Activated CD4-positive, alpha-beta memory T cell treated with anti-CD3 and anti-CD28 coated beads for 36 hours (primary cell): ENCODE results near the gene SAMD11. TPM values are rescaled to one million over a fixed set of nuclear protein-coding genes. Genes with fewer than 3 reads are reported as not detected.

ENCODE experiments used
- CTCF ChIA-PET: fragments of 350-600 bp; sonication (Branson Sonifier 250); formaldehyde crosslinking; loops from one replicate; lab custom pipeline; 2021; ENCODE audit warnings: antibody characterized with exemption, inconsistent platforms; lab: Charles Lee
- POLR2A ChIA-PET: fragments of 350-600 bp; sonication (Branson Sonifier 250); formaldehyde crosslinking; loops from one replicate; lab custom pipeline; 2021; ENCODE audit warnings: antibody characterized with exemption; lab: Charles Lee
- DNase-seq: peaks from one replicate; pipeline ENCODE4 v3.0.0-alpha.2; 2020
- H3K27ac Mint-ChIP-seq: one replicate; pipeline ENCODE4 v1.8.0; 2021; ENCODE audit warnings: mixed read lengths
- H3K27me3 Mint-ChIP-seq: one replicate; pipeline ENCODE4 v1.8.0; 2021; ENCODE audit warnings: mixed read lengths
- H3K36me3 Mint-ChIP-seq: one replicate; pipeline ENCODE4 v1.8.0; 2021; ENCODE audit warnings: mixed read lengths
- H3K4me1 Mint-ChIP-seq: one replicate; pipeline ENCODE4 v1.8.0; 2021; ENCODE audit warnings: low read depth, mixed read lengths
- H3K4me3 Mint-ChIP-seq: one replicate; pipeline ENCODE4 v1.8.0; 2021; ENCODE audit warnings: mild to moderate bottlenecking, mixed read lengths
- H3K9me3 Mint-ChIP-seq: one replicate; pipeline ENCODE4 v1.8.0; 2021; ENCODE audit warnings: mixed read lengths
- intact Hi-C: fragments of 100-400 bp; cut with micrococcal nuclease; formaldehyde crosslinking; loops from one replicate; pipeline ENCODE4 v1.15.1; 2023
- total RNA-seq, 2 experiments: library from RNA; stranded (reverse); gene quantifications; one replicate each; pipeline ENCODE4 v1.2.3, GENCODE V29; 2021

The SAMD11 gene
- total RNA-seq, 2 experiments from 2014 or later = not detected

GRCh38 chr1:923991-924655 lies 400 bp downstream of the SAMD11 start:
- Mint-ChIP-seq H3K36me3 (no peaks in the 10 kb centered on the region), H3K4me3 (no peak overlapping the region), H3K9me3 (no peaks in the 10 kb centered on the region), H3K27me3 (peaks cover 47% of the 10 kb centered on the region), H3K27ac (no peak overlapping the region), H3K4me1 (peaks cover 15% of the 10 kb centered on the region)
- intact Hi-C loops = no loop called here
- DNase-seq = no peak
- POLR2A ChIA-PET = no interaction called here
- CTCF ChIA-PET = no interaction called here

- Mint-ChIP-seq H3K4me3 (peak overlapping the region; percentile 3), H3K27ac (no peak overlapping the region), H3K36me3 (no peaks in the 10 kb centered on the region), H3K4me1 (peaks cover 15% of the 10 kb centered on the region), H3K27me3 (peaks cover 47% of the 10 kb centered on the region), H3K9me3 (no peaks in the 10 kb centered on the region)
- no peak for DNase-seq
- CTCF ChIA-PET = no interaction called here
- POLR2A ChIA-PET = no interaction called here
- intact Hi-C loops = no loop called here
Observed at GRCh38 chr1:924656-925560, 1.2 kb downstream of the SAMD11 start.

DNA sequence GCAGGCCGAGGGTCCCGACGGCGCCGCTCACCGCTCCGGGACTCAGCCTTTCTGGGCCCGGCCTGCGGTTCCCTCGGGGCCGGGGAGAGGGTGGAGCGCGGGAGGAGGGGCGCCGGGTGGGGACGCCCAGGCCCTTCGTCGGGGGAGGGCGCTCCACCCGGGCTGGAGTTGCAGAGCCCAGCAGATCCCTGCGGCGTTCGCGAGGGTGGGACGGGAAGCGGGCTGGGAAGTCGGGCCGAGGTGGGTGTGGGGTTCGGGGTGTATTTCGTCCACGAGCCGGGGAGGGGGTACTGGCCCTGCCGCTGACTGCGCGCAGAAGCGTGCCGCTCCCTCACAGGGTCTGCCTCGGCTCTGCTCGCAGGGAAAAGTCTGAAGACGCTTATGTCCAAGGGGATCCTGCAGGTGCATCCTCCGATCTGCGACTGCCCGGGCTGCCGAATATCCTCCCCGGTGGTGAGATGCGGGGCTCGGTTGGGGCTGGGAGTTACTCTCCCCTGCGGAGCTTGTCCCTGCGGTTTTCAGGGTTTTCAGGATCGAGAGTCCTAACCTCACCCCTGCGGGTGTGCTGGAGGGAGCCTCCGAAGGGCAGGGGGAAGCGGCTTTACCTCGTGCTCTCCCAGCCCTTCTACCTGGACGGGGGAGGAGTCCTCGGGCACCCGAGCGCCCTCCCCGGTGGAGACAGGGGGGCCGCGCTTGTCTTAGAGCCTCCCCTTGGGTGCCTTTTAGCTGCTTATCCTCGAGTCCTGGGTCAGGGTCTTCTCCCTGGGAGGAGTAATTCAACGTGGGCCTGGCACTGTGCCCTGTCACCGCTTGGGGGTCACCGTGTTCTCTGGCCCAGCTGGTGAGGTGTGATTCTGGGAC lies 2.1 kb downstream of the SAMD11 start:
- H3K9me3 Mint-ChIP-seq = no peaks in the 10 kb centered on the region
- no peaks in the 10 kb centered on the region for H3K36me3 Mint-ChIP-seq
- no peak overlapping the region for H3K27ac Mint-ChIP-seq
- no peak for DNase-seq
- H3K27me3 Mint-ChIP-seq = peaks cover 38% of the 10 kb centered on the region
- peak overlapping the region; percentile 28 for H3K4me3 Mint-ChIP-seq
- peaks cover 11% of the 10 kb centered on the region for H3K4me1 Mint-ChIP-seq
- CTCF ChIA-PET = interaction anchor here (0.6 kb wide), 2 partner anchors 15 to 33 kb away, joined by 3 read pairs; partner anchors contain the start of gene NOC2L
- intact Hi-C loops = no loop called here
- POLR2A ChIA-PET = interaction anchor here (0.9 kb wide), 1 partner anchor 16 kb away, joined by 3 read pairs; no protein-coding TSS in a partner anchor

GRCh38 chr1:927234-927633 lies 3.5 kb downstream of the SAMD11 start:
- Mint-ChIP-seq H3K36me3 (no peaks in the 10 kb centered on the region), H3K27me3 (peaks cover 34% of the 10 kb centered on the region), H3K4me1 (peaks cover 6% of the 10 kb centered on the region), H3K9me3 (no peaks in the 10 kb centered on the region), H3K4me3 (no peak overlapping the region), H3K27ac (no peak overlapping the region)
- POLR2A ChIA-PET = no interaction called here
- no peak for DNase-seq
- intact Hi-C loops = no loop called here
- CTCF ChIA-PET = no interaction called here

- CTCF ChIA-PET = interaction anchor here (0.6 kb wide), 1 partner anchor 58 kb away, joined by 3 read pairs; no protein-coding TSS in a partner anchor
- no peaks in the 10 kb centered on the region for H3K9me3 Mint-ChIP-seq
- H3K4me1 Mint-ChIP-seq = peaks cover 6% of the 10 kb centered on the region
- peaks cover 29% of the 10 kb centered on the region for H3K27me3 Mint-ChIP-seq
- no peaks in the 10 kb centered on the region for H3K36me3 Mint-ChIP-seq
- no peak overlapping the region for H3K4me3 Mint-ChIP-seq
- POLR2A ChIA-PET = no interaction called here
- intact Hi-C loops = no loop called here
- no peak for DNase-seq
- H3K27ac Mint-ChIP-seq = no peak overlapping the region
Observed at GRCh38 chr1:927748-928147, 4.0 kb downstream of the SAMD11 start.

GRCh38 chr1:928825-929661 lies 5.3 kb downstream of the SAMD11 start:
- Mint-ChIP-seq H3K4me3 (no peak overlapping the region), H3K9me3 (no peaks in the 10 kb centered on the region), H3K36me3 (no peaks in the 10 kb centered on the region), H3K4me1 (no peaks in the 10 kb centered on the region), H3K27me3 (peaks cover 26% of the 10 kb centered on the region), H3K27ac (no peak overlapping the region)
- DNase-seq = no peak
- CTCF ChIA-PET = no interaction called here
- intact Hi-C loops = no loop called here
- POLR2A ChIA-PET = interaction anchor here (0.7 kb wide), 1 partner anchor 12 kb away, joined by 3 read pairs; no protein-coding TSS in a partner anchor

DNA sequence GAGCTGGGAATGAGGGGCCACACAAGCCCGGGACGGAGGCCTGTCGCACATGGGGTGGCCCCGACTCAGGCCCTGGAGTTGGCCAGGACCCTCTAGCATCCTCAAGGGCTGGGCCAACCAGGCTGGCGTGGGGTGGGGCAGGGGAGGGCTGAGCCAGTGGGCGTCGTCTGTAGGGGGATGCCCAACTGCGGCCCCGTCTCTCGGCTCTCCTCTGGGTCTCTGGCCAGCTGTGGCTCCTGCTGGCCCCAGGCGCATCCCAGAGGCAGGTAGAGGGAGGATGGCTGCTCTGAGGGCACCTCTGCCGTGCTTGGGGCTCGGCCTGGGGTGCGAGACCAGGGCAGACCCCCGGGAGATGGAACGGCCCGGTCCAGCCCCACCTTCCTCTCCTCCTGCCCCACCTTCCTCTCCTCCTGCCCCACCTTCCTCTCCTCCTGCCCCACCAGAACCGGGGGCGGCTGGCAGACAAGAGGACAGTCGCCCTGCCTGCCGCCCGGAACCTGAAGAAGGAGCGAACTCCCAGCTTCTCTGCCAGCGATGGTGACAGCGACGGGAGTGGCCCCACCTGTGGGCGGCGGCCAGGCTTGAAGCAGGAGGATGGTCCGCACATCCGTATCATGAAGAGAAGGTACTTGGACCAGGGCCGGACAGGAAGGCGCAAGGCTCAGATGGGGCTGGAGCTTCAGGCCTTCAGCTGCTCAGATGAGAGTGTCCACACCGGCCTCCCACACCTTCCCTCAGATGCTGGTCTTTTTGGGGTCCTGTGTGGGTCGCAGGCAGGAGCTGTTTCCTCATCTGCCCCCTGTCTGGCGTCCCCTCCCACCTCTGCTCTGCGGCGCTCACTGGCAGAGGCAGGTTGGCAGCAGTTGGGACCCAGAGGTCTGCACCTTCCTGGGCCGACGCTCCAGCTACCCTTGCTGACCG lies 6.2 kb downstream of the SAMD11 start:
- DNase-seq = no peak
- Mint-ChIP-seq H3K4me1 (peaks cover 2% of the 10 kb centered on the region), H3K36me3 (no peaks in the 10 kb centered on the region), H3K27me3 (peaks cover 28% of the 10 kb centered on the region), H3K9me3 (no peaks in the 10 kb centered on the region), H3K4me3 (no peak overlapping the region), H3K27ac (no peak overlapping the region)
- CTCF ChIA-PET = no interaction called here
- POLR2A ChIA-PET = interaction anchor here (0.7 kb wide), 1 partner anchor 11 kb away, joined by 3 read pairs; no protein-coding TSS in a partner anchor
- intact Hi-C loops = no loop called here

- DNase-seq = no peak
- H3K9me3 Mint-ChIP-seq = no peaks in the 10 kb centered on the region
- CTCF ChIA-PET = no interaction called here
- H3K36me3 Mint-ChIP-seq = no peaks in the 10 kb centered on the region
- H3K4me1 Mint-ChIP-seq = peaks cover 8% of the 10 kb centered on the region
- H3K27me3 Mint-ChIP-seq = peaks cover 33% of the 10 kb centered on the region
- H3K27ac Mint-ChIP-seq = no peak overlapping the region
- POLR2A ChIA-PET = no interaction called here
- no peak overlapping the region for H3K4me3 Mint-ChIP-seq
- intact Hi-C loops = no loop called here
Observed at GRCh38 chr1:930633-931138, 7.0 kb downstream of the SAMD11 start.

GRCh38 chr1:931380-932172 lies 7.9 kb downstream of the SAMD11 start:
- H3K4me1 Mint-ChIP-seq = peaks cover 8% of the 10 kb centered on the region
- peaks cover 25% of the 10 kb centered on the region for H3K27me3 Mint-ChIP-seq
- H3K4me3 Mint-ChIP-seq = no peak overlapping the region
- POLR2A ChIA-PET = no interaction called here
- no peaks in the 10 kb centered on the region for H3K9me3 Mint-ChIP-seq
- H3K27ac Mint-ChIP-seq = no peak overlapping the region
- intact Hi-C loops = no loop called here
- H3K36me3 Mint-ChIP-seq = no peaks in the 10 kb centered on the region
- DNase-seq = no peak
- CTCF ChIA-PET = no interaction called here

- intact Hi-C loops = no loop called here
- no peaks in the 10 kb centered on the region for H3K9me3 Mint-ChIP-seq
Observed at GRCh38 chr1:932173-932510, 8.4 kb downstream of the SAMD11 start.

More at GRCh38 chr1:932173-932510, 8.4 kb downstream of the SAMD11 start:
- ChIA-PET CTCF (no interaction called here), POLR2A (no interaction called here)
- no peak for DNase-seq
- Mint-ChIP-seq H3K36me3 (no peaks in the 10 kb centered on the region), H3K27ac (no peak overlapping the region), H3K4me3 (no peak overlapping the region), H3K4me1 (peaks cover 8% of the 10 kb centered on the region), H3K27me3 (peaks cover 22% of the 10 kb centered on the region)
